Transverse colon (tissue), 4 donors: ENCODE results near the gene TMEM117.

Experiments used
- EP300 ChIP-seq: sonication (generic); formaldehyde crosslinking; IDR thresholded peaks from one replicate; pipeline ENCODE4 v1.6.1; 2017; ENCODE audit warnings: antibody characterized with exemption, low read depth
- POLR2A ChIP-seq: fragments of 450-650 bp; IDR thresholded peaks from one replicate; pipeline ENCODE4 v1.6.1; 2016; ENCODE audit warnings: antibody characterized with exemption, mild to moderate bottlenecking, moderate library complexity
- POLR2AphosphoS5 ChIP-seq, 3 donors: sonication (generic); formaldehyde crosslinking; IDR thresholded peaks; one replicate each; pipeline ENCODE4 v1.6.1; 2016; ENCODE audit warnings: antibody characterized with exemption in 3 of 3
- TF ChIP-seq, protein P1 (sequence below), 5 experiments: fragments of 200-600 bp in 3 of 5; fragments of 450-650 bp in 2 of 5; sonication (generic) in 3 of 5; IDR thresholded peaks; 1 replicate in 2 of 5; 2 replicates in 3 of 5; pipeline ENCODE4 v1.5.1; 2016 to 2017; ENCODE audit warnings: antibody characterized with exemption in 5 of 5, inconsistent platforms in 3 of 5, mild to moderate bottlenecking in 2 of 5, moderate library complexity in 1 of 5

DNA sequence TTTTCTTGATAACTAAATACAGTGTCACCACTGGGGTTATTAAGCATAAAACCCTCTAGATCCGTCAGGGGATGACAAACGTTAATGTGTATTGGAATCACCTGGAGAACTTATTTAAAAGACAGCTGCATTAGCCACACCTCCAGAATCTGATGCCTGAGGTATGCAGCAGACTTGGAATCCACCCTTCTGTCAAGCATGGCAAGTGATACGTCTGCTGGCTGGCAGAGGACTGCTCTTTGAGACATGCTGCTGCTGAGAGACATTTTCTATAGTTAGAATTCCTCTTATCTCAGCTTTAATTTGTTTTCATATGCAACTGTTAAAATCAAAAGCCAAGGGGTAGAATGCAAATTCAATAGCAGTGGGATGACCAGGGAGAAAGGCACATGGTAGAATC lies 544.0 kb downstream of the TMEM117 start:
- TF ChIP-seq, protein P1, sequence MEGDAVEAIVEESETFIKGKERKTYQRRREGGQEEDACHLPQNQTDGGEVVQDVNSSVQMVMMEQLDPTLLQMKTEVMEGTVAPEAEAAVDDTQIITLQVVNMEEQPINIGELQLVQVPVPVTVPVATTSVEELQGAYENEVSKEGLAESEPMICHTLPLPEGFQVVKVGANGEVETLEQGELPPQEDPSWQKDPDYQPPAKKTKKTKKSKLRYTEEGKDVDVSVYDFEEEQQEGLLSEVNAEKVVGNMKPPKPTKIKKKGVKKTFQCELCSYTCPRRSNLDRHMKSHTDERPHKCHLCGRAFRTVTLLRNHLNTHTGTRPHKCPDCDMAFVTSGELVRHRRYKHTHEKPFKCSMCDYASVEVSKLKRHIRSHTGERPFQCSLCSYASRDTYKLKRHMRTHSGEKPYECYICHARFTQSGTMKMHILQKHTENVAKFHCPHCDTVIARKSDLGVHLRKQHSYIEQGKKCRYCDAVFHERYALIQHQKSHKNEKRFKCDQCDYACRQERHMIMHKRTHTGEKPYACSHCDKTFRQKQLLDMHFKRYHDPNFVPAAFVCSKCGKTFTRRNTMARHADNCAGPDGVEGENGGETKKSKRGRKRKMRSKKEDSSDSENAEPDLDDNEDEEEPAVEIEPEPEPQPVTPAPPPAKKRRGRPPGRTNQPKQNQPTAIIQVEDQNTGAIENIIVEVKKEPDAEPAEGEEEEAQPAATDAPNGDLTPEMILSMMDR (IDR thresholded peaks at IDR 0.05): no peak
- TF ChIP-seq POLR2A: no peak
- TF ChIP-seq POLR2AphosphoS5 (IDR thresholded peaks at IDR 0.05): no peak
- TF ChIP-seq EP300: no peak
